Stimulated activated CD8-positive, alpha-beta memory T cell treated with anti-CD3 and anti-CD28 coated beads, Interleukin-12 subunit alpha, Interleukin-12 subunit beta, amount 100 ng/mL, for 24 hours (primary cell): ENCODE measurements around the gene UBE3B.

Source experiments
- DNase-seq: peaks from one replicate; pipeline ENCODE4 v3.0.0-alpha.2; 2020; ENCODE audit errors: extremely low read depth

The UBE3B gene

DNA sequence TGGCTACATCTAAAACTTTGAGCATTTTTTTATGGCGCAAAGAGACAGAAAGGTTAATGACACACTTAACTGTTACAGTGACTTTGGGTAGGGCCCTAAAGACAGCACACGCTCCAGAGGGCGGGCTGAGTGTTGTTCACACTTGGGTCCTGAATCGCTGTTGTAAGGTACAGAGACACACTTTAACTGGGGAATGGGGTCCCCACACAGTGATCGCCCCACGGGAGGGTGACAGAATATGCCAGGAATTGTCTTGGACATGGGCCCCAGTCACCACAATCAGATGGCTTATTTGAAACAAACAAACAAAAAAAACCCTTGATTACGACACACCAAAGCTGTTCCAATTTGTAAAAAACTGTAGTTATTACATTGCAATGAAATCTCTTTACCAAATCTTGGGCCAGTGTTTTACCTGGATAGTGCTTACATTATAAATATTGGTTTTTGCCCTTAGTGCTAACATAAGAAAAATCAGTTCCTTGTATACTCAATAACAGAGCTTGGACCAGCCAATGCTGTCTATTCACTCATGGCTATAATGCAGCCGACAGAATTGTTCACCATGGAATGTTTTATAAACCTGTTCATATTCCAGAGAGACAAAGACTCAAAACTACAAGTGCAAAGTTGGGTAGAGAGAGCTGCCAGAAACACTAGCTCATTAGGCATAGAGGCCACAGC lies 28.6 kb upstream of the UBE3B start:
- DNase-seq = no peak

DNA sequence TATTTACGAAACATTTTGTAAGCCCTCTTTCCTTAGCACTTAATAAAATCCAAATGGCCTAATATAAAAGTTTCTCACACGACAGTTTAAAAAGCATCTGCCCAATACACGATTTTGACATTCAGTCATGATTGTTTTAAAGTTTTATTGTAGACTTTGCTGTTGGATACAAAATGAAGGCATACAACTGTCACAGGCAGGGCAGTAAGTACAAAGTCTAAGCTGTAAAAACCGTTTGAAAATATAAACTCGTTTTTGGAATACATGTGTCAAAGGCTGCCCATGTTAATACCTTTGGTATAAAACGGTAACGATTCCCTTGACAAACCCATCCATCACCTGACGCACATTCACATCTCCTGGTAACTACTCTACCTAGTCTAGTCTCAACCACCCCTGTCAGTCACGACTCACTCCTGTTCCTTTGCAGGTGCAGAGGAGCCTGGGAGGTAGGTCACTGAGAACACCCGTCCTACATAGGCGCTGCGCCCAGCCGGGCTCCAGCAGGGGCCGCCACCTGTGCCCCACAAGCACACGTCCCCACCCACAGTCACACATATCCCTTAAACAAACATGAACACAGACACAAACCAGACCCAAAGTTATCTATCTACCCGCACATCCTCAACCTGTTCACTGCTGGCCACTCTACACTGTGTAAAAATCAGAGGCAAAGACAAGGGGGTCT lies 27.4 kb upstream of the UBE3B start:
- DNase-seq = no peak

DNA sequence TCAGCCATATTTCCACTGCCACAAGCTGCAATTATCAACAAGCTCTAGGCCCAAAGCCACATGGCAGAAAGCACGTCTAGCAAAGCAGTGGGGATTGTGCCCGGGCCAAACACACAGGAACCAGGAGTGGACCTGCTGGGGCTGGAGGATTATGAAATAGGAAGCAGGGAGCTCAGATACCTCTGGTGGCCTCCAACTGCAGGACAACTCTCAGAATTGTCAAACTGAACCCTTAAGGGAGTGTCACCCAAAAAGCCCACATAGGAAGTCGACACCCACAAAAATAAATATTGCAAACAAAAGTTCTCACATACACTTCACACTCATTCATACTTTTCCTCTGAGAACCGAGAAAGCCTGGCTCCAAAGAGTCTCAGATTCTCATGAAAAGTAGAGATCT lies 26.5 kb upstream of the UBE3B start:
- DNase-seq = no peak

DNA sequence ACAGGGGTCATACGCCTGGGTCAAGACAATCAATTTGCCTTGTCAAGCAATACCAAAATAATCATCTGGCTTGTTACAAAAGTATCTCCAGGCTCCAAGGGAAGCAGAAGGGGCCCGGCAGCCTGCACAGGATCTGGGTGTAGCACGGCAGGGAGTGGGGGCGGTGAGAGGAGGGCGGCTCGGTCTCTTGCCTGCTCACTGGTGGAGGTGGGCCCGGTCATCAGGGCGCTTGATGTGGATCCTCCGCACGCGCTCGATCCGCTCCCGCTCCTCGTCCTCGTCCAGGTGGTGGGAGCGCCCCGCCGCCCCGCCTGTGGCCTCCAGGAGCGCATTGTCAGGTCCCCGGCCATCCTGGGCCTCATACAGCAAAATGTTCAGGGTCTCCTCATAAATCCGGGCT lies 26.0 kb upstream of the UBE3B start:
- no peak for DNase-seq

DNA sequence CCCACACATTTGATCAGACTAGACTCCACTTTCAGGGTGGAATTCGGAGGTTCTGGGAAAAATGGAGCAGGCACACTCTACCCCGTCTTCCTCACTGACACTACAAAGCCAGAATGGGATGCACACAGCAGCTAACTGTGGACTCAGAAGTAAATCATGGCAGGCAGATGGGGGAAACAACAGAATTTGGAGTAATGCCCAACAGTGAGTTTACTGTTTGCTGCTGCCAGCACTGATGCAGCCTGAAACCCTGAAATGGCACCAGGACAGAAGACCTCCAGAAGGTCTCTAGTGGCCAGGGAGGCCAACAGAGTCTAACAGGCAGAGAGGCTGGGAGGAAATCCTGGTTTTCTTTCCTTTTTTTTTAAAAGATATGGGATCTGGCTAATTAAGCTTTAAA lies 24.9 kb upstream of the UBE3B start:
- DNase-seq = no peak

DNA sequence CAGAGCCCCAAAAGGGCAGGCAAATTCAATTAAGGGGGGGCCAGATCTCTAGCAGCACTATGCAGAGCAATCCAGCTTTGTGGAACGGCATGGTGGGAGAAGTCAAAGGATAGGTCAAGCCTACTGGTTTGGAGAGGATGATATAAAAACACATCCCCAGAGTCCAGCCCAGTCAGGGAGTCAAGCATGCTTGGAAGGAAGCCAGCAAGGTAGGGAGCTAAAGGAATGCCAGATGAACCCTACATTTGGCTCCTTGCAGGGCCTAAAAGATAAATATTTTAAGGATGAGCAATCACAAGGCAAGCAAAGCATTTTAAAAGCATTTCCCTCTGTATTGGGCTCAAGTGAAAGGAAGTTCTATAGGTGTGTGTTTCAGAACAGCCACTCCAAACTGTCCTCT lies 21.7 kb upstream of the UBE3B start:
- no peak for DNase-seq

DNA sequence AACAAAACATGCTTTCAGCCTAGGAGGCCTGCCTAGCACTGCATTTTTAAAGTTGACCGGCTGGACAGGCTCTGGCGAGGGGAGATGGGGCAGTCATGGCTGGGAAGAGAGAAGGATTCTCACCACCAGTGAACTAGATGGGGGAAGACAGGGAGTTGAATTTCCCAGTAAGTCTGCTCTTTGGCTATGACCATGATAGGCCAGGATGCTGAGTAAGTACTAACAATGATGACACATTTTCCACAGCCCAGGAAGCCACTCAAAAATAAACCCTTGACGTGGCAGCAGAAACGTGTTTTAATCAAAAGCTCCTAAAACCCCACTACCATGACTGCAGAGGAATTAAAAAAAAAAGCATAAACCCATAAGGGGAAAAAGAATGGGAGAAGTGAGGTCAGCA lies 19.3 kb upstream of the UBE3B start:
- DNase-seq = no peak

DNA sequence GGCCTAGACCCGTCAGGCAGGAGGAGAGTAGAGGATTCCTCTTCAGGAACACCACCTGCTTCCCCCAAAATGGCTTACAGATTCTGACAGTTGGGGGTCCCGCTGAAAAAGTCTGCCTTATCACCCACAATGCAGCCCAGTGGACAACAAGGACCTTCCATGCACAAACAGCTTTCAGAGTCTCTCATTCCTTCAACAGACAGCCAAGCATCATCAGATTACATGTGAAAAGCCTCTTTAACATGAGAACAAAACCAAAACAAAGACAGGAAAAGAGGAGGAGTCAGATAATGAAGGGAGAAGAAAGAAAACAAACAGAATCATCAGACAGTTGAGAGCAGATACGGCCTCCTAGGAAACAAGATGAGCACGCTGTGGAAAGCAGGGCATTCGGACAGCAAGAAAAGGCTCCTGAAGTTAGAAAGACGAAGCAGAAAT lies 18.6 kb upstream of the UBE3B start:
- DNase-seq = no peak

DNA sequence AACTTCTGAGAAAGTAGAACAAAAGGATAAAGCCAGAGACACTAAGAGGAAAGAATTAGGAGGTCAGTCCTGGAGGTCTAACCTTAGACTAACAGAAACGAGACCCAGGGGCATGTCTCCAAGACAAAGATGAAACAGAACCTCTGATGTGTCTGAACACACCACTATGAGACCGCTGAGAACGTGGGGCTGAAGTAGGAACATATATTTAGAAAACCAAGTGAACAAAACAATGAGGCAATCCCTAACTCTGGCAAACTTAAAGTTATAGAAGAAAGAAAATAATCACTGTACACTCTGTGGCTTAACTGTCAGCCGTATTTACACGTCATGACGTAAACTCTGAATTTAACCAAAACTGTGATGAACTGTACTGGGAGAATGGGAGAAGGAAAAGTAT lies 18.2 kb upstream of the UBE3B start:
- no peak for DNase-seq

DNA sequence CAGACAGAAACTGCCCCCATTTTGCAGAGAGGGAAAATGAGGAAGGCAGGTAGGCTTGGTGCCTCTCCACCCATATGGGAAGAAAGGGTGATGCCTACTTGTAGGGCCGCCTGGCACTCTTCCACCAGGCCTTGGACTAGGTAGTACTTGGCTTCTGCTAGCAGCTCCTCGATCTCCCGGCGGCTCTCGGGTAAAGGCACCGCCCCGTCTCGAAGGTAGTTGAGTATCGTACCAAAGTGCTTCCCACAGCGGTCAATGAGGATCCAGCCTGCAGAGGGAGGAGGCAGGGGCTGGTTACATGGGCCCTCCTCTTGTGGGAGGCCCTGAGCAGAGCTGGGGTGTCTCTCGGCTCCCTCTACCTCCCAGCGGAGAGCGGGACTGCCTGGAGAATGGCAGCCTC lies 16.9 kb upstream of the UBE3B start:
- no peak for DNase-seq

DNA sequence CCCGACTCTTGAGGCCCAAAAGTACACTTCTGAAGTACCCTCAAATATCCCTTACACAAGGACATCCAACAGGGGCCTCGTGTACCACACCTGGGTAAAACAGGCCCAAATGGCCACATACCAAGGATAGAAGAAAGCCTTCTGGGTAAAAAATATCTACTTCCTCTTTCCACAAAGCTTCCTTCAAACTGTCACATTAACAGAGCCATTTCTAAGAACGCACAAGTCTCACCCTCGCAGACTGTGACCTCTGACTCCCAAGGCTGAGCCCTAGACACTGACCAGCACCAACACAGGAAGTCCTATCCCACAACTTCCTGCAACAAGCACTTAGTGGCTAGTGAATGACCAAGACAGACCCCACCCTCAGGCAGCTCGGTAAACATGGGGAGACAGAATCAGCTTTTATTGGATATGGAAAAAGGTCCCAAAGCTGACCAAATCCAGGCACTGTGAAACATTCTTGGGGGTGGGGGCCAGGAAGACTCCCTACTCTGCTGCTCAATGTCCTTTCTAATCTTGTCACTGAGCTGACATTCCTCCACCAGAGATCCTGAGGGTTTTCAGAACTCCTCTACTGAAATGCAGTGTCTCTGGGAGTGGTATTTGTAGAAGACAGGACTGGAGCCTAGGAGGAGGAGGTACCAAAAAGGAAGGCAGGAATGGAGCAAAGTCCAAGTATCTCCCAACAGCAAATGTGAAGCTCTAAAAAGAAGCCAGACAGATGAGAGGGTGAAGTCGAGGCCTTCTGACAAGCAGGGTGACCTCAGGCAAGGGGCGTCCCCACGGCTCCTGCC lies 16.2 kb upstream of the UBE3B start:
- no peak for DNase-seq

DNA sequence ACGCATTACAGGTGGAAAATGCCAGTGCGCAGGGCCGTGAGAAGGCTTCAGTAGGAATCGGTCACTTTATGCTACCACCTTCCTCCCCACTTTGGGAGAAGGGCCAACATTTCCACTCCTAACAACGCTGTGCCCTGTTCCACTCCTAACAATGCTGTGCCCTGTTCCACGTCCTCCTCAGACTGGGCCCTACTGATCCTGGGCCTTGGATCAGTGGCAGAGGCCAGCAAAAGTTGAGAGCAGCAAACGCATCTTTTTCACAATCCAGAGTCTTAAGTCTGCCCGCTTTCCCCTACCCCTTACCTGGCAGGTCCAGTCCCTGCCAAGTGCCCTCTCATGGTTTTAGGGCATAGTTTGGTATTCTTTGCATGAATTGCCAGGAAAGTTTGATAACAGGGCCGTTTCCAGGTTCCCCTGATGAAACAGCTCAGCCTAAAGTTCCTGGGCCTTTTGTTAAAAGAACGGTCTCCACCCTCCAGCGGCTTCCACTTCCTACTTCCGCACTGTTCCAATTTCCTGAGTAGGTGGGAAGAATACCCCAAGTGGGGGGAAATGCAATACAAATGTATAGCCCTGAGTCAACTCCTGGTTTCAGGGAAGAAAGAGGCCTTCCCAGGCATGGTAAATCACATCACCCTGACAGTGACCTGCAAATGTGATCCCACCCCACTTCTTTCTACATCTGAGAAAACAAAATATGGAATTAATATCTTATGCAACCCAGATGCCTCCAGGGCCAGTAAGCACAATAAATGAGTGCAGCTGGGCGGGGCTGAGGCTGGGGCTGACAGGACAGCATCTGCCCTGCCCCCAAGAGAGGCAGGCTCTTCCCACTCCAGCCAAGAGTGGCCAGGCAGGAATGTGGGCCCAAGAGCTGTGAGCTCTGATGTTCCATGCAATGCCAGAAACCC lies 15.3 kb upstream of the UBE3B start:
- DNase-seq = no peak

DNA sequence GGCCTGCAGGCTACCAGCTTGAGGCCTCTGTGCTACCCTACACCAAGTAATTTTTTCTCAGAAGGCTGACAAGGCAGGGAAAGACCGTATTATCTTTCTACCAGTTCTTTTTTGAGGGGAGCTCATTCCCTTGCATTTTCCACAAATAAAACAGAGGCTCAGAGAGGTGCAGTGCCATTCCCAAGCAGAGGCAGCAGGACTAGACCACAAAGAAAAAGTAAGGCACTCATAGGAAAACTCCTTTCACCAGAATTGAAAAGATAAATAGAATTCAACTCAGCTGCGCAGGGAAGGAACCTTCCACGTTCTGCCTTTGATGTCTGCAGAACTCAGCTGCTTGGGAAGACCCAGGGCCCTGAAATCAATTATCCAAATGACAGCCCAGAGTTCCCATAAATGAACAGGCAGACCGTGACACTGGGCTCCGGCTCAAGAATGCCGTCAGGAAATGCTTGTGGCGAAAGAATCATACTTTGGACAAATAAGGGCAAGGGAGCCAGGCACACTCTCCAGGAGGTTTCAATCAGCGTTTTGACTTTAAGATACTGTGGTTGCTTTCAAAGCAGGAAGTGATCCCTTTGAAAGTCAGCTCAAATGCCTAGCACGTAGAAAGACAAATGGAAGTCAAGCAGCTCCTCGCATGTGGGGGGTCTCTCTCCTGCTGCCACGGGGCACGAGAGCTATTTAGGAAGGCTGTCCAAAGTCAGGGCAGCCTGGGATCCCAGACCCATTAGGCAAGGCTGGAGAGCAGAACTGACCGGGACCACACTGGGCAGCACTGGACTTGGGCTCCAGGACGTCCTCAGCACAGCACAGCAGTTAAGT lies 14.4 kb upstream of the UBE3B start:
- DNase-seq = no peak

DNA sequence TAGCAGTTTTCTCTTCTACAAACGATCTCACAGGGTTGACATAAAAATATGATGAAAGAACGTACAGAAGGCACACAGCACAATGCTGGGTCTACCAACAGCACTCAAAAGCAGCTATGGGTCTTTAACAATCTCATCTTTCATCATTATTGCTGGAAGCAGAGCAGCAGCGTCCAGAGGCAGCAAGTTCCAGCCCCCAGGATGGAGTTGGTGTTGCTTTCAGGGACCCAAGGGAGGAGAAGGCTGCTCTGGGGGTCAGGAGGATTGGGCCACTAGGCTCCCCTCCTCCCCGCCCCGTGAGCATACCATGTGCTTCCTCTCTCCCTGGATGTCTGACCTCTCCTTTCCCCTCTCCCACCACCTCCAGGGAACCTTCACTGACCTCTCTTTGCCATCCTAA lies 13.7 kb upstream of the UBE3B start:
- no peak for DNase-seq

DNA sequence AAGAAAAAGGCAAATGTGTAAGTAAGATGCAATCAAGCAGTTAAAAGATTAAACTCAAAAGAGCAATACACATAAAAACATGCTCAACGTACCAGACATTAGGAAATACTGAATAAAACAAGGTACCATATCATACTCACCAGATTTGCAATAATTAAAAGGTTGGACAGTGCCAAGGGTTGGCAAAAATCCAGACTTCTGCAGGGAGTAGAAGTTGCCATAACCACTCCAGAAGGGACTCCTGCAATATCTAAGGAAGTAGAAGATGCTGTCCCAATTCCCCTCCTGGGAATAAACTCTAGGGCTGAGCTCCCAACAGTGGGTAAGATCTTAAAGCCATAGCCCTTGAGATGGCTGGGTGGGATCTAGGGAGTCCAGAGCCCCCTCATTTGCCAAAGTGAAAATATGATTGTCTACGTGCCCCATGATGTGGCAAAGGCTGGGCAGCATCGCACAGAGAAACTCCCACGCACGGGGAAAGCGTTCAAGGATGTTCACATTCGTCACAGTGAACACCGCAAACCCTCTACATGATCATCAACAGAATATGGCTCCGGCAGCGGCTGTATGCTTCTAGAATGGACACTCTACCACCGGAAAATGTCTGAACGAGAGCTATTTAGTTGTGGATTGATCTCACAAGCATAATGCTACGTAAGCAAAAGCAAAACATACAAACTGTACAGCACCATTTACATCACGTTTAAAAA lies 12.6 kb upstream of the UBE3B start:
- DNase-seq = no peak

DNA sequence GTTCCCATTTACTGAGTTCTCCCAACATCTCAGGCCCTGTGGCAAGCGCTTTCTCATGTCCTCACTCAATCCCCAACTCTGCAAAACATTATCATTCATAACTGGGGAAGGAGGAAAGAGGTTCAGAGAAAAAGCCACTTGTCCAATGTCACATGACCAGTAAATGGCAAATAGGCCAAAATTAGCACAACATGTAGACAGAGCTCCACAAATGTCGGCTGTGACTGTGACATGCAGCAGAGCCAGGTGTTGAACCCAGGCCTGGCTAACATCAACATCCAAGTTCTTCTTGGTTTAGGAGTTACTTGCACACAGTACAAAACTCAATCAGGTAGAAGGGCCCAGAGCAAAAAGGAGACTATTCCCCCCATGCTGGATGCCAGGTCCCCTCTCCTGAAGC lies 11.1 kb upstream of the UBE3B start:
- DNase-seq = no peak

DNA sequence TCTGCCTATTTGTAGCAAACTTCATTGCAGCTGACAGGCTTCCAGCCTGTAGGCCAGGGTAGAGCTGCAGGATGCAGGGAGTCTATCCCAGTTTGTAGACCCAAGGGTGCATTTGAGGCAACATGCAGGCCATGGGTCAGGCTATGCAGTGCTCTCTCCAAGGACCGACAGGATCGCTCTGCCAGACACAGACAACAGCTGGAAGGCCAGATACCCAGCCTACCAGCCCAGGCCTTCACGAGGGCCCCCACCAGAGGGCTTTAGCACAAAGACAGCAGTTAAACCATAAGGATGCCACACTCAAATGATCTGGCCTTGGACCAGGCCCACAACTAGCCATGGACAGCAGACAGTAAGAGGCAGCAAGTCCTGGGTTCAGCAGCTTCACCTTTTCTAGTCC lies 10.6 kb upstream of the UBE3B start:
- DNase-seq = no peak

DNA sequence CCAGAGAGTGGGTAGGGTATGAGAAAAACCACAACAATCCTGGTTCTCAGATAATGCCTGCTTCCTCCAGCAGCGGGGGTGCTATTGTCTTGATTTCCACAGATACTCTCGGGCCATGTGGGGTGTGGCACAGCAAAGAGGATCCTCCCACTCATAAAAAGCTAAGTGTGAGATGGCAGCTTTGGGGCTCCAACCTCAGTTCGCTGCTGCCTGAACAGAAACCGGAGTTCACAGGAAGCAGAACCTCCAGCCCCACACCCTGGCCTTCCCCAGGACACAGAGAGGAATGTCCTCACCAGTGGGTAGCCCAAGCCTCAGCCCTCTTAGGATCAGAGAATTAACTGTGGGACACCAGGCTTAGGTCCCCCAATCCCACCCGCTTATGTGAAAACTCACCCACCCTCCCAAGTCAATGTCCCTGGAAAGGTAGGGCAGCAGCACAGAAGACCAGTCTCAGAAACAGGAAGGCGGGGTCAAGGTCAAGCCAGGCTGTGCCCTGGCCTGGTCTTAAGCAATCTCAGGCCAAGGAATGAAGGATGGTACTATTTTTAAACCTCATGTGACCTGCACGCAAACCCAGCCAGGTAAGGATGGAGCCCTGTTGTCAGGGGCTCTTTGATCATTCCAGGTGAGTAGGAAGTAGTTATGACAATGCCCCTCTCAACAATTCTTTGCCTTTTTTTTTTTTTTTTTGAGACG lies 9.3 kb upstream of the UBE3B start:
- no peak for DNase-seq

DNA sequence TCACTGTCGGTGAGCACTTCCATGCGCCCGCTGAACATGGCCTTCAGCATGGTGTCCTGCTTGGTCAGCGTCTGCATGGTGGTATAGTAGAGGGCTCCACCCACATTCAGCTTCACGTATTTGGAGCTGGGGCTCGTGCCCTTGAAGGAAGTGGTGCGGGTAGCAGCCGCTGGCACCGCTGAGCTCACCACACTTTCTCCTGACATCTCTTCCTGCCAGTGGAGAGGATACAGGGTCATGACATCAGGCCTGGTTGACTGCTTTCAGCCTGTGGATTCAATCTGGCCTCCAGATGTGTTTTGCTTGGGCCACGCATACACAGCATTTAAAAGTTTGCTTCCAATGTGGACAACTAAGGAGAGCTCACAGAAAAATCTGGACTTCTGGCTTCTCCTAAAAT lies 7.9 kb upstream of the UBE3B start:
- DNase-seq = no peak

DNA sequence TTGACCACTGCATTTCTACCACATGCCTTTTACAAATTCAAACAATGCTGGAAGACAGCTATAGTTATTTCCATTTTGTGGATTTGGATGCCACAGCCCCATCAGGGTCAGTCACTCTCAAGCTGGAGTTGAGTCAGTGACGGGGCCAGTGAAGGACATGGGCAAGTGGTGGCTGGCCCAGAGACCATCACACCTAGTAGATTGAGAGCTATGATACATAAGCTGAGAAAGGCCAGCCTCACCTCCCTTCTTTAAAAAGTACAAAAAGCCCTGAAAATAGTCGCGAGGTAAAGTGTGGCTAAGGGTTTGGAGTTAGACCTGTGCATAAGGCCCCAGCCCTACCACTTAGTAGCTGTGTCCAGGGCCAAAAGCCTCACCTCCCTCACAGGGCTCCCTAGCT lies 4.4 kb upstream of the UBE3B start:
- DNase-seq = no peak
